ENCODE data around the gene MUSTN1.

MUSTN1 gene

DNA sequence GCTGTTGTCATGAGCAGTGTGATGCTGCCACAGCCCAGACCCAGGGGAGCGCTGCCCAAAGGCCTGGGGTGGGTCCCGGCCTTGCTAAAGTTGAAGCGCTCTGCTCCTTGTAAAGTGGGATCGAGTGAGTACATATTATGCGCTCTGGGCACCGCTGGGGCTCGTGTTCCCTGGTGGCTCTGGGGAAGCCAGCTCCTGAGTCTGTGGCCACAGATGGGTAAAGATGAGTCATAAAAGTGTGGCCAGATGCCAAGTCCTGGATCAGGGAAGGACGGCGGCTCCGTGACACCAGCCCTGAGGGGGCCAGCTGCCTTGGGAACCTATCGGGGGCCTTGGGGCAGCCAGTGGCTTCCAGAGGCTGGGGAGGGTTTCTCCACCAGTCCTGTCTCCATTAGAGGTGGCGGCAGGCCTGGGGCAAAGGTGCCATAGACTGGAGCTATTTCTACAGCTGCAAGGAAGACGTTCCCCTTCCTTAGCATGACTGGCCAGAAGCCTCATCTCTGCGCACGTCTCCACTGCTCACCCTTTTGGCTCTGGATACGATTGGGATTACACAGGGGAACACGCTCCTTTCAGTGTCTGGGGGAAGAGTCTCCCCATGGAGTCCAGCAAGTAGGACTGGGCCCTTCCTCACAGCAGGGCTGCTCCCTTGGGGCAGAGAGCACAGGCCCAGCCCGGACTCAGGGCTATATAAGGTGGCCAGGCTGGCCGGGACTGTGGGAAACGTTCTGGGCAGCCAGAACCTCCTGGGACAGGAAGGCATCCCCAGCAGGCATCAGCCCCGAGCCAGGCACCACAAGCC lies 3.1 kb downstream of the MUSTN1 start:
- no peak for DNase-seq

DNA sequence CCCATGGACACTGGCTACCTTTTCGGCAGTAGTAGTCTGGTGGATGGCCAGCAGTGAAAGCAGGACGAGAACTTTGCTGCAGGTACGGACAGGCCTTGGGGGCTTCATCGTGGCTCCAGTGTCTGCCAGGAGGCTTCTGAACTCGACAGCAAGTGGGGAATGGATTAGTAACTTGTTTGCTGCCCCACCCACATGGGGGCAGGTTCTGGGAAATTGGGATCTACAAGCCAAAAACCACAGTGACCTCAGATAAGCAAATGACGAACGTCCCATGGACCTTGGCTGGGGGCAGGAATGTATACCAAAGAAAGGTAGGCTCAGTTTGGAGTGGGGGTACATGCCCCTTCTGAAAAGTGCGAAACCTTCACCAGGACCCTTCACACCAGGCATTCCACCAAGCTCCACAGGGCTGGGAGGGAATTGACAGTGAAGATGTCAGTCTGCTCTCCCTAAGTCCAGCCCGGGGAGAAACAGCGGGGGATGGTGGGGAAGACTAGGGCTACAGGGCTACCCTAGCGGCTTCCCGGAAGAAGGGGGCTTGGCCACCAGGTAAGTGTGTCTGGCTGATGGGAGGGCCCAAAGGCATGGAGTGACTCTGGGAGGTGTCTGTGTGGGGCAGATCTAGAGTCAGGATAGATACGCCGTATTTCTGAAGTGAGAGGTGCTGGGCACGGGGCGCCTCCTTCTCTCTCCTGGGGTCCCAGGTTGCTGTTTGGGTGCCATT lies 4.1 kb downstream of the MUSTN1 start, which contains the start of gene ITIH4:
ITIH4 (minus strand) TSS at position 138 of the 724 bp plus-strand sequence; CDS start at position 108, 30 bp downstream.
- DNase-seq, result no peak

DNA sequence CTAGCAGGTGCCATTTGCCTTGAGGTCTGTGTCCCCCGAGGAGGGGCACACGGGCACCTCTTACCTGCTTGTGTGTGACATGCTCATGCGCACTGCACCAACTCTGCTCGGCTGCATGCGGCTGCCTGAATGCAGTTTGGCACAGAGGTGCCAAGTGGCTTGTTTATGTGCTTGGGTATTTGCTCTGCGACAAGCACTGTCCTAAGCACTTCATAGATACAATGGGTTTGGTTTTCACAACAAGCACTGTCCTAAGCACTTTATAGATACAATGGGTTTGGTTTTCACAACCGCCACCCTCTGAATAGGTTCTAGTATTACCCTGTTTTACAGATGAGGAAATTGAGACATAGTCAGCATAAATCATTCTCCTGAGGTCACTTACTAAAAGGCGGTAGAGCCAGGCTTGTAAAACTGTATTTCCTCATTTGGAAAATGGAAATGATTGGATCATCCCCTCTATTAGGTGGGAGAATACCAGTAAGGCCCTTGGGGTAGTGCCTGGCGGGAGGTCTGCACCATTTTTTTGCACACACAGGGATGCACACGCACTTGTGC lies 4.8 kb downstream of the MUSTN1 start:
- no peak for DNase-seq

DNA sequence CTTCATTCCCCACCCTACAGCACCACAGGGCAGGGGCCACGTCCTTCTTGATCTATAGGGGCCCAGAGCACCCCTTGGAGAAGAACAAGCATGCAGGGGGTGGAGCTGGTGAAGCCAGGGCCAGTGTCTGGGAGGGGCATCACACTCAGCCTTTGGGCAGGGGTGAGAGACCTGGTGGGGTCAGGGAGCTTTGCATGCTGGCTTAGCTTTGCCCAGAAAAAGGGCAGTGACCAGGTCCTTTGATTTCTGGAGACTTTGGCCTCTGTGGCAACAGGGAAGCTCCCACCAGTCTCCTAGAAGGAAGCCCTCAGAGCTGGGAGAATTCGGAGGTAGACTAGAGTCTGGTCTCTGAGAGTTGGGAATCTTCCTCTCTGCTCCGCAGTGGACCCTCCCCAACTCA lies 5.3 kb downstream of the MUSTN1 start:
- no peak for DNase-seq

DNA sequence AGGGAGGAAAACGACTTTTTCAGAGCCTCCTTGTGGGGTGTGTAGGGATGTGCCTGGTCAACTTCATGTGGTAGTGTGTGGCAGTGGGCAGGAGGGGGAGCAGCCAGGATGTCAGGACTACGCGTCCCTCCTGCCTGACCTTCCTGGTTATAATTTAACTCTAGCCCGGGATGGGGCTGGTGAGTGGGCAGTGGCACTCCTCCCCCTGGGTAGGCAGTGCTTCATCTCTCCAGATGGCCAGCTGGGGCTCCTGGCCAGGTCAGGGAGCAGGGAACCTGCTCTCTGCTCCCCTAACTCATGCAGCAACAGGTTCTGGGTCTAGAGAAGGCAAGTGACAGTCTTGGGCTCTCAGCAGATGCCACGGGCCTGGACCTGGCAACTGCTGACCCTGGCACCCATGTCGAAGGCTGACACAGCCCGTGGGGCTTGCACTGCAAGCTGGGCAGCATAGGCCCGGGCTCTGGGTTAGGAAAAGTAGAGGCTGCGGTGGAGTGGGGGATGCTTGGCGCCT lies 6.9 kb downstream of the MUSTN1 start:
- no peak for DNase-seq

DNA sequence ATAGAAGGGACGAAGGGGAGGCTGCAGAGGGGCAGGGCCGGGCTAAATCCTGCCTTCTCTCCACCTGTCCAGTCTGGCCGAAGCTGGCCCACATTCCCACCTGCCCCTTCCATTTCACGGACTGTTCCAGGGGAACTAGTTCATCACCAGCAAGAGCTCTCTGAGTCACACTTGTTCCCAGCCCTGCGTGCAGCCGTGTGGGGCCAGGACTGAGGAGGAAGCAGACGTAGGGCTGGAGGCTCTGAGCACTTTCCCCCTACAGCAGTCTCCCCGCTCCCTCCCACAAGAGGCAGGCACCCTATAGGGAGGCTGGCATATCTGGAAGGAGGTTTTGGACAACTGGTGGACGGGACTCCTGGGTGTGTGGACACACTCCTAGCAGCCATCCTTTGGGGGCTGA lies 7.4 kb downstream of the MUSTN1 start:
- no peak for DNase-seq

DNA sequence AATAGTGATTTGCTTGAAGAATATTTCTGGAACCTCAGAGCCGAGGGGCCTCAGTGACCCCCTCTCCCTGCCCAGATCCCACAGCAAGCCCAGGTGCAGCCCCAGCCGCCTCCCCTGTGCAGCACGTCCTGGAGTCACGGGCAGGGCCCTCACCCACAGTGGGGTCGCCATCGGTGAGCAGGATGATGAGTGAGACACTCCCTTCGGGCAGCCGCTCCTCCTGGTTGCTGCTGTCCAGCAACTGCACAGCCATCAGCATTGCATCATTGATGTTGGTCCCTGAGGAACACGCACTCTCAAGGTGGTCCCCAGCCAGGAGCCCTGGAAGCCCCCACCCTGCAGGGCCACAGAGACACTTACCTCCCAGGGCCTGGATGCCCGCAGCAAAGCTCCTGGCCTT lies 10.8 kb downstream of the MUSTN1 start:
- DNase-seq, result no peak

DNA sequence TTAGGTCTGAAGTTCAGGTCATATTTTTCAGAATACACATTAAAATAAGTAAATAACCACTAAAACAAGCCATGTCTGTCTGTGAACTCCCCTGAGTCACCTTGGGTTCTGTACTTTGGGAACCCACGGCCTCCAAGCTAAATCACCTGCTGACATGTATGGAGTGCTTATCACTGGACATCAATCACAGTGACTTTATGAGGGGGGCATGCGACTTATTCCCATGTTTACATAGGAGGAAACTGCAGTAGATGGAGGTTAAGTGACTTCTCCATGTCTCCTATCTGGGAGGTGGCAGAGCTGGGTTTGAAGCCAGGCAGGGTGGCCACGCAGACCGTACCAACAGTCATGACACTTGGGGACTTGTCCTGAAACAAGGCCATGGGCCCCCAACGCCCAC lies 12.5 kb downstream of the MUSTN1 start:
- DNase-seq, result no peak

DNA sequence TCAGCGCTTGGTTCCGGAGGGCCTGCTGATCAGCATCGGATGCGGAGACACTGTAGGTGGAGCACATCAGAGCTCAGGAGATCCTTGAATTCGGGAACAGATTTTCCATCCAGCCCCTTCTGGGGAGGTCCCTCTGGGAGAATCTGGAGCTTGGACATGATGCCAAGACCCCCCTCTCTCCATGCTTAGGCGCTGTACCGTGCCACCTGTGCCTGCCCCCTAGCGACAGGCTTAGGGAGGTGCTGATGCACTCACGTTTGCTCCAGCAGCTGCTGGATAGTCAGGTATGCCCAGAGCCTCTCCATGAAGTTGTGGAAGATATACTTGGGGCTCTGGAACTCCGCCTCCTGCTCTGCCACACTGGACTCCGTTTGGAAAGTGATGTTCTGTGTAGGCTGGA lies 14.1 kb downstream of the MUSTN1 start:
- no peak for DNase-seq

DNA sequence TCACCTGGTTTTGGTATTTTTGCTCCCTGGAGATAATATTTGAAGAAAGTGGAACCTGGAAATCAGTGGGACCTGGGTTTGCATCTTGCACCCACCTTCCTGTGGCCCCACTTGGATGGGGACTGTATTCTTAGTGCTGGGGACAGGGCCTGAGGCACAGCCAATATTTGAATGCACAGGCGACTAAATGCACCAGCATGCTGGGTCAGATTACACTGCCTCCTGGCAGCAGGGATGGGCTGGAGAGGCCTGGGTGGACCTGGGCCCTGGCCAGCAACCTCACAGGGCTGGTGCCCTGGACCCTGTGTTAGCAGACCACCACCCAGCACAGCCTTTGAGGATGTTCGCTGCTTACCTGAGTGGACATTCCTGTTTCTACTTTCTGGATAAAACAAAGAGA lies 14.9 kb downstream of the MUSTN1 start:
- no peak for DNase-seq

DNA sequence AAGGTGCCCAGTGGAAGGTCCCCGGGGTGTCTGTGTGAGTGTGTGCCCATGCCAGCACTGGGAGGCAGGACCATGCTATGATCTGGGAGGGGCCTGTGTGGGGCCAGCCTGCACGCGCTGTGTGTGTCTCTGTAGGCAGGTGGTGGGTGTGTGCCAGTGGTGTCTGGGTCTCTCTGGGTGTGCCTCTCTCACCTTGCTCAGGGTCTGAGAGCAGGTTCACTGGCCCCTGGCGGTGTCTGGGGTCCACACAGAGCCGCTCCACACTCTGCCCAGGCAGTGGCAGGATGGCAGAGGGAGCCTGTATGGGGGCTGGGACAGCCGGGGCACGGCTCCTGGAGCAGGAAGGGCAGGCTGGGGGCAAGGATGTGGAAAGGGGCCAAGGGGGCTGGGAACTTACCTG lies 17.0 kb downstream of the MUSTN1 start:
- no peak for DNase-seq

DNA sequence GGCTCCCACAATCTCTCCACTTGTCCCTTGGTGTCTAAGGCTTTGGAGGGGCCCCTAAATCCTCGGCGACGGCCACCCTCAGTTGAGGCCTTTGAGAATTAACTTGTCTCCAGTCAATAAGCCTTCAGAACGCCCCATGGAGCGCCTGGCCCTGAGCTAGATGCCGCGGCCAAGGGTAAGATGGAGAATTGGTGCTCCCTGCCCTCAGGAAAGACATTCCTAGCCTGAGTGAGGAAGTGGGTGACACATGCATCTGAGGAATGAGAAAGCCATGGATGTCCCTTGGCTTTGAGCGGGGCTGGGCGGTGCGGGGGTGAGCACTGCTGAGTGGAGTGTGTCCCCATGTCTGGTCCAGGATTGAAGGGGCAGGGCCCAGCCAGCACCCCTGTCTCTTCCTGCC lies 17.6 kb downstream of the MUSTN1 start:
- DNase-seq, result no peak

DNA sequence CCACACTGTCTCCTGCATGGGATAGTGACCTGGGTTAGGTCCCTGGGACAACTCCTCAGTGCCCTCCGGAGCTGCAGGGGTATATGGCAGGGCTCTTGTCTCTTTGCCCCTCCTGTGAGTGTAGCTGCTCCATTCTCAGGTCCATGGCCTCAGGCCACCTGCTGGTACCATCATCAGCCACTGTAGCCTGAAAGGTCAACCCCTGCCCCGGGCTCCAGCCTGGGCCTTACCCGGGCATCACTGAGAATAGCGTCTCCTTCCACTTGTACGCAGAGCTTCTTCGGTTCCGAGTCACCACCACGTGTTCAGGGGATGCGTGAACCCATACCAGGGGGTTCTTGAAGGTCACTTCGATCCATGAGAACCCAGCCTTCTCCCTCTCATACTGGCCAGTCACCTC lies 18.2 kb downstream of the MUSTN1 start:
- no peak for DNase-seq

DNA sequence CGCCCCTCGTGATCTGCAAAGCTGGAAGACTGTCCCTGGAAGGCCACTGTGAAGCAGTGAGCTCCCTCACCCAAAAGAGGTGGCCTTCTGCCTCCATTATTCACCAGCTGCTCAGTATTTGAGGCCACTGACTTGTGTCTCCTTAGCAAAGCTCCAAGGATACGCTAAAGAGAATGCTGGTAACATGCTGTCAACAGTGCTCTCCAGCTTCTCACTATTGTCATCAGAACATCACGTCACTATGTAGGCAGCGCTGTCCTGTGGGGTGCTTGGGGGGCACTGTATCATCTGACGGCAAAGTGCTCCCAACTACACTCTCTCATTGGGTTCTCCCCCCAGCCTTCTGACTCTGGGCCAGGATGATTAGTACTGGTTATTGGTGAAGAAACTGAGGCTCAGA lies 18.6 kb downstream of the MUSTN1 start:
- DNase-seq, result no peak

DNA sequence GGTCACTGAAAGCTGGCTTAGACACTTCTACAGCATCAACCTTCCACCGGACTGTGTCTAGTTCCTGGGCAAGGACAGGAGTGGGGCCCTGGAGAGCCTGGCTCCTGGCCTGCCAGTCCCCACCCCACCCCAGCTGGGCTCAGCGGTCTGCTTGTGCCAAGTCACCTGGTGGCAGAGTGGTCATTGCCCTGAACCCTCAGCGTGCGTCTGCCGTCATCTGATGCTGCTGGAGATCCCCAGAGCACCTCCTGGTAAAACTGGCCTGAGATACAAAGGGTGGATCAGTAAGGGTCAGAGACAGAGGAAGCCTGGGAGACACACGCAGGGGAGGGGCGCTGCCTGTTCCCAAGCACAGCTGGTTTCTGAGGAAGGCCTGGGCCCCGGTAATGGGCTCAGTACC lies 21.0 kb downstream of the MUSTN1 start:
- no peak for DNase-seq

DNA sequence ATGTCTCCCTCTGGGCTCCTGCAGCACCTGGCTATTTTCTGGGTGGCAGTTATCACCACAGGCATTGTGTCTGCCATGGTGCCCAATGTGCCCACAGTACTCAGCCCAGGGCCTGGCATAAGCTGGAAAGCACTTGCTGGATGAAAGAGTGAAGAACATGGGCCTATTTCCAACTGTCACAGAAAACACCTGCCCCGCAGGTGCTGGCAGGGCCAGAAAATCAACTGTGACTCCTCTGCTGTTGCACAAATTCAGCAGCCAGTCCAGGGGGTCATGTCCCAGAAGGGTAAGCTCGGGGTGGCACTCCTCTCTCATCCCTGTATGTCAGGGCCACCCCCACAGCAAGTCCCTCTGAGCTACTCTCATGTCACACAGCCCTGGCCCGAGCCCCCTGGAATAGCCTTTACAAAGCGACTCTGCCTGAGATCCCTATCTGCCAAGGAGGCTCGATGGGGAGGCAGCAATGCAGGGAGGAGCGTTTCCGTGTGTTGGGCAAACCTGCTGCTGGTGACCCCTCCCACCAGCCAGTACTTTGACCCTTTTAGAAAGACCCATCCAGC lies 23.3 kb downstream of the MUSTN1 start:
- no peak for DNase-seq

DNA sequence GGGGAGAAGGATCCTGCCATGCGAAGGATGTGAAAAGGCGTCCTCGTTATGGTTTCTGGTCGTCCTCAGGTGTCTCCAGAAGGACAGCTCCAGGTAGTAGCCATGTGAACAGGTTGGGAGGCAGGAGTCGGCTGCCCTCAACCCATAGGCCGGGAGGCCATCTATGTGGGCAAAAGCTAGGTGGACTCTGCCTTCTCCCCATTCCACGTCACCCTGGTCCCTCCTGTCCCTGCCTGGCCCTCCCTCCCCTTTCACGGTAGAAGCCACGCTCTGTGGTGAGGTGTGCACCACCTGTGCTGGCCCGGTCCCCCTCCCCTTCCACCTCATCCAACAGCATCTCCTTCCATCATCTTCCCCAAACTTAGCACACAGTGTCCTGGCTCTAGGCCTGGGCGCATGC lies 23.9 kb downstream of the MUSTN1 start:
- no peak for DNase-seq

DNA sequence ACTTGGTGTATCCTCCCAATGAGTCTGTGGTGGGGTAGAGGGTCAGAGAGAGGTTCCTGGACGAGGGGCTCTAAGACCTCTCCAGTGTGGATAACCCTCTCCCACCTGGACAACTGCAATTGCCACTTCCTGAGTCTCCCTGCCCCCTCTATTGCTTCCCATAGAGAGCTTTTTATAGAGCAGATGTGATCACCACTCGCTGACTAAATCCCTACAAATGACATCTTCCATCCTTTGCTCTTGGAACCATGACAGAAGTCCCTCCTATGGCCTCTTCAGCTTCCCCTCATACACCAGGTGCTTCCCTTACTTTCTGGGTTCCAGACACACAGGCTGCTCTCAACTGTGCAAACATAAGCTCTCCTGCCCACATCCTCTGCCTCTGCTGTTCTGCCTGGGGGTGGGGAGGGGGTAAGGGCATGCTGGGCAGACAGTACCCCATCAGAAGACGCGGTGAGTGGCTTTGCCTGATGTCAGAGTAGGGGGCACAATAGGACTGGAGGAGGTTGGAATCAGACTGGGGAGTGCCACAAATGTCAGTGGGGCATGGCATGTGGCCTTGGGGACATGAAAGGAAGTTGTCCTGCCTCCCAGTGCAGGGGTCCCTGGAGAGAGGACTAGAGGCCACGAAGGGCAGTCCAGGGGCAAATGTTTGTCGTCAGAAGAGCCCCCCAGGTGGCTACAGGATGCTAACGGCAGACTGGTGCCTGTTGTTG lies 25.0 kb downstream of the MUSTN1 start:
- no peak for DNase-seq

DNA sequence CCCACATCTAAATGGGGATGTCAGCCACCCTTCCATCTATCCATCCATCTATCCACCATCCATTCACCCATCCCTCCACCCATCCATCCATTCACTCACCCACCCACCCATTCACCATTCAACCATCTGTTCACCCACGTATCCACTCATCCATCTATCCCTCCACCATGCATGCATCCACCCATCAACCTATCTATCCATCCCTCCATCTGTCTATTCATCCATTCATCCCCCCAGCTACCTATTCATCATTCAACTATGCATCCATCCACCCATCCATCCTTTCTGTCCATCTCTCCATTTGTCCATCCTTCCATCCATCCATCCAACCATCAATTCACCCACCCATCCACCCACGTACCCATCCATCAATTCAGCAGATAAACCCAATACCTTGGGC lies 25.7 kb downstream of the MUSTN1 start:
- no peak for DNase-seq

DNA sequence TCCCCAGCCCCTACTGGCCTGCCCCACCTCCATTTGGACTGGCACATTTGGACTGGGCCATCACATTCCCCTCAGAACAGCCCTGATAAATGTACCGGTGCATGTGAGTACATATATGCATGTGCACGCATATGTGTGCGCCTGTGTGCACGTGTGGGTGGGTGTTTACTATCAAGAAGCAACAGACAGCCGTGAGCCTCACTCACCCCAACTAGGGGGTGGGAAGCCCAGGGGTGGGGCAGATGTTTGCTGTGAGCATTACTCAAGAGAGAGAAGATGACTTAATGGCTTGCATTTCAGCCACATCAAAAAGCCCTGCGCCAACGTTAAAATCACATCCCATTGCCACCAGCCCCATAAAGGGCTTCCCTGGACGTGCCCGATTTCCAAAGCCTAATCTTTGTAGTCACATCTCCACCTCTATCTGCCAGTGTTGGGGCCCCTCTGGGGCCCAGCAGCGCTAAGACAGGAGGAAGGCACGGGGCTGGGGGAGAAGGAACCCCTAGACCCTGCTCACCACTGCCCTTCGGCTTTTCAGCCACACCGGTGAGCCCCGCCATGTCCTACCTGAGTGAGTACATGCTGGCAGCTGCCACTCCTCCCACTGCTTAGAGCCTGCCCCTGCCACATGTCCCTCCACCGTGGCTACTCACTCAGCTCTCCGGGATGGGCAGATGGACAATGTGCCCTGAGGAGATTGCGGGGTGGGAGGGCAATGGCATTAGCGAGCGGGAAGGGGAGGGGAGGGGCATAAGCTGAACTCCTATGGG lies 29.4 kb downstream of the MUSTN1 start:
- DNase-seq, result no peak

DNA sequence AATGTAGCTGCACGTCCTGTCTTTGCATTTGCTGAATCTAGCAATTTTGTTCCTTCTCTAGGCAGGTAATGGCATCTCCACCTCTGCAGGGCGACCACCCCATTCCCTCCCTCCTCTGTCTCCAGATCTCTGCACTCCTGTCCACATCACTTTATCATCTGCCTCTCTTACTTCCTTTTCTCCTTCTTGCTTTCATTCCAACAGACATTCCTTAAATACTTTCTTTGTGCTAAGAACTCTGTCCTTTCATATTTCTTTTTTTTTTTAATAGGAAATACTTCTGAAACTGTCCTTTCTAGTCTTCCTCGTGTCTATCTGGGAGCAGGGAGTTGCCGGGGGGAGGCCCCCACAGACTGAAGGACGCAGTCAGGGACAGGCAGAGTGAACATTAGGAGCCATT lies 33.0 kb downstream of the MUSTN1 start:
- no peak for DNase-seq

DNA sequence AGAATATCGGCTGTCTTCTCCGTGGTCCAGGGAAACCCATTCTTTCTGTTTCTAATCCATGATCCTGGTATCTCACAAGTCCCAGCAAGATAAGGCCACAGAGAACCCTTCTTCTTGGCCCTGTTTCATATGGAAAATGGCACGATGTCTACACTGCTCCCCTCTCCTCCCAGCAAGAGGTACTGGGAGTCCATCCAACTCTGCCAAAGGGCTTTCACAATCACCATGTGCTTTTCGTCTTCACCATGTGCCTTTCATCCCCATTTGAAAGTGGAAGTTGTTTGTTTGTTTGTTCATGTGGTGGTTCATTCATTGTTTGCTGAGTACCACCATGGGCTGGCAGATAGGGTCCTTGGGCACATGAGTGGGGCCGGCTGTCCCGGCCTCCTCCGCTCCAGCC lies 34.7 kb downstream of the MUSTN1 start:
- no peak for DNase-seq

Measured in stimulated activated CD4-positive, alpha-beta T cell treated with anti-CD3 and anti-CD28 coated beads, Interleukin-12 subunit alpha, Interleukin-12 subunit beta, amount 100 ng/mL, for 4 hours (primary cell).